Panc1 (cell line): ENCODE results near the gene IKZF3.

ENCODE experiments used
- CTCF ChIP-seq: fragments of 450-650 bp; IDR thresholded peaks from 2 replicates; pipeline ENCODE4 v1.5.1; 2017; ENCODE audit warnings: mild to moderate bottlenecking
- SIN3A ChIP-seq: IDR thresholded peaks from 2 replicates; pipeline ENCODE4 v1.6.1; 2012; ENCODE audit warnings: low read depth, mild to moderate bottlenecking, low read length, moderate library complexity, borderline replicate concordance; ENCODE audit not compliant: insufficient read depth

GRCh38 chr17:39716073-39716818, 147.9 kb downstream of the IKZF3 start:
- TF ChIP-seq CTCF = no peak
- TF ChIP-seq SIN3A = no peak
